Tibial artery (tissue), 4 donors: ENCODE measurements around the gene FARS2.

Experiments
- DNase-seq, 2 donors: peaks; one replicate each; pipeline ENCODE4 v3.0.0-alpha.2; 2019
- H3K27ac ChIP-seq, 2 donors: fragments of 200-600 bp; sonication (generic) in 1 of 2; 1 replicate in 1 of 2; 2 replicates in 1 of 2; pipeline ENCODE4 v1.5.1; 2018 to 2019; ENCODE audit warnings: mild to moderate bottlenecking in 1 of 2
- H3K27me3 ChIP-seq, 2 donors: fragments of 200-600 bp; sonication (generic) in 1 of 2; one replicate each; pipeline versions ENCODE4 v1.5.1 to v1.6.0; 2016 to 2019
- H3K36me3 ChIP-seq, 3 donors: fragments of 200-600 bp; sonication (generic) in 2 of 3; one replicate each; pipeline ENCODE4 v1.5.1; 2016 to 2019; ENCODE audit warnings: mild to moderate bottlenecking in 2 of 3
- H3K4me1 ChIP-seq, 4 donors: fragments of 200-600 bp; sonication (generic) in 2 of 4; 1 replicate in 3 of 4; 2 replicates in 1 of 4; pipeline ENCODE4 v1.5.1; 2016 to 2019
- H3K4me3 ChIP-seq, 2 donors: fragments of 200-600 bp; sonication (generic) in 1 of 2; 1 replicate in 1 of 2; 2 replicates in 1 of 2; pipeline ENCODE4 v1.5.1; 2018 to 2019; ENCODE audit warnings: mild to moderate bottlenecking in 2 of 2
- H3K9me3 ChIP-seq, 3 donors: fragments of 200-600 bp; sonication (generic) in 1 of 3; one replicate each; pipeline ENCODE4 v1.5.1; 2016 to 2019
- CTCF ChIP-seq, 2 experiments: fragments of 200-600 bp in 1 of 2; fragments of 450-650 bp in 1 of 2; IDR thresholded peaks; one replicate each; pipeline ENCODE4 v1.5.1; 2017 to 2019; ENCODE audit warnings: antibody characterized with exemption in 2 of 2, mild to moderate bottlenecking in 1 of 2, moderate library complexity in 1 of 2
- intact Hi-C: fragments of 100-400 bp; cut with DNase I; formaldehyde crosslinking; loops from one replicate; pipeline ENCODE4 v1.15.0; 2023; ENCODE audit warnings: low total_unique reads

Gene FARS2

GRCh38 chr6:5230081-5230480 lies 31.2 kb upstream of the FARS2 start:
- intact Hi-C loops: no loop called here
- no peak for DNase-seq
- no peaks in the 10 kb centered on the region for H3K36me3 ChIP-seq
- TF ChIP-seq CTCF (IDR thresholded peaks at IDR 0.05): no peak
- H3K4me3 ChIP-seq: no peak overlapping the region
- H3K27me3 ChIP-seq: no peaks in the 10 kb centered on the region
- H3K4me1 ChIP-seq: peaks cover 0 to 17% (median 9%) of the 10 kb centered on the region in 4 donors
- no peak overlapping the region for H3K27ac ChIP-seq
- H3K9me3 ChIP-seq: no peaks in the 10 kb centered on the region

GRCh38 chr6:5231289-5231688 lies 30.0 kb upstream of the FARS2 start:
- H3K36me3 ChIP-seq: peaks cover 0 to 3% (median 0%) of the 10 kb centered on the region in 3 donors
- no peak for TF ChIP-seq CTCF (IDR thresholded peaks at IDR 0.05)
- intact Hi-C loops: no loop called here
- no peak overlapping the region for H3K4me3 ChIP-seq
- H3K27me3 ChIP-seq: no peaks in the 10 kb centered on the region
- H3K9me3 ChIP-seq: no peaks in the 10 kb centered on the region
- no peak for DNase-seq
- H3K4me1 ChIP-seq: peaks cover 0 to 17% (median 9%) of the 10 kb centered on the region in 4 donors
- H3K27ac ChIP-seq: peak overlapping the region in 1 of 2 donors; percentile 25

- Histone ChIP-seq H3K27me3 (no peaks in the 10 kb centered on the region), H3K4me3 (no peak overlapping the region), H3K27ac (no peak overlapping the region), H3K9me3 (no peaks in the 10 kb centered on the region), H3K36me3 (peaks cover 0 to 8% (median 6%) of the 10 kb centered on the region in 3 donors), H3K4me1 (peaks cover 0 to 17% (median 9%) of the 10 kb centered on the region in 4 donors)
- DNase-seq: no peak
- TF ChIP-seq CTCF (IDR thresholded peaks at IDR 0.05): no peak
- intact Hi-C loops: no loop called here
Observed at GRCh38 chr6:5234874-5235273, 26.4 kb upstream of the FARS2 start.

- H3K9me3 ChIP-seq: no peaks in the 10 kb centered on the region
- no peak overlapping the region for H3K27ac ChIP-seq
- no peak for TF ChIP-seq CTCF (IDR thresholded peaks at IDR 0.05)
- intact Hi-C loops: no loop called here
- H3K36me3 ChIP-seq: peaks cover 0 to 16% (median 9%) of the 10 kb centered on the region in 3 donors
- H3K27me3 ChIP-seq: no peaks in the 10 kb centered on the region
- DNase-seq: no peak
- peaks cover 0 to 17% (median 9%) of the 10 kb centered on the region in 4 donors for H3K4me1 ChIP-seq
- H3K4me3 ChIP-seq: no peak overlapping the region
Observed at GRCh38 chr6:5235830-5236229, 25.5 kb upstream of the FARS2 start.

- no peaks in the 10 kb centered on the region for H3K4me1 ChIP-seq
- no peak for TF ChIP-seq CTCF (IDR thresholded peaks at IDR 0.05)
- intact Hi-C loops: no loop called here
Observed at GRCh38 chr6:5237805-5238204, 23.5 kb upstream of the FARS2 start.

GRCh38 chr6:5238336-5238735 lies 23.0 kb upstream of the FARS2 start:
- H3K4me1 ChIP-seq: peaks cover 0 to 3% (median 0%) of the 10 kb centered on the region in 4 donors
- DNase-seq: no peak
- no peaks in the 10 kb centered on the region for H3K9me3 ChIP-seq
- intact Hi-C loops: no loop called here
- H3K27ac ChIP-seq: no peak overlapping the region
- peaks cover 0 to 16% (median 9%) of the 10 kb centered on the region in 3 donors for H3K36me3 ChIP-seq
- no peaks in the 10 kb centered on the region for H3K27me3 ChIP-seq
- TF ChIP-seq CTCF (IDR thresholded peaks at IDR 0.05): no peak
- no peak overlapping the region for H3K4me3 ChIP-seq

More at GRCh38 chr6:5237805-5238204, 23.5 kb upstream of the FARS2 start:
- no peaks in the 10 kb centered on the region for H3K27me3 ChIP-seq
- H3K4me3 ChIP-seq: no peak overlapping the region
- no peak overlapping the region for H3K27ac ChIP-seq
- H3K36me3 ChIP-seq: peaks cover 0 to 16% (median 9%) of the 10 kb centered on the region in 3 donors
- no peak for DNase-seq
- no peaks in the 10 kb centered on the region for H3K9me3 ChIP-seq
